HEK293 (cell line): ENCODE data around the gene ATP2B3.

Experiments used
- SETDB1 ChIP-seq: IDR thresholded peaks from one replicate; pipeline ENCODE4 v1.6.1; 2017; ENCODE audit warnings: mild to moderate bottlenecking, low read length, moderate library complexity, mixed read lengths; ENCODE audit not compliant: insufficient read length
- ZBTB7A ChIP-seq: fragments of 450-650 bp; formaldehyde crosslinking; IDR thresholded peaks from 2 replicates; pipeline ENCODE4 v1.5.1; 2016; ENCODE audit warnings: low read depth, missing biosample characterization, missing genetic modification characterization
- ZNF211 ChIP-seq: fragments of 450-650 bp; formaldehyde crosslinking; IDR thresholded peaks from 2 replicates; pipeline ENCODE4 v1.5.1; 2016; ENCODE audit warnings: low read depth, missing biosample characterization, missing genetic modification characterization
- ZNF274 ChIP-seq, 2 experiments: fragments of 200-500 bp in 1 of 2; fragments of 450-650 bp in 1 of 2; sonication (Bioruptor generic) in 1 of 2; formaldehyde crosslinking in 1 of 2; IDR thresholded peaks; 2 replicates each; pipeline versions ENCODE4 v1.5.1 to v1.6.1; 2014 to 2016; ENCODE audit warnings: borderline replicate concordance in 1 of 2, inconsistent platforms in 1 of 2, low read length in 1 of 2, missing biosample characterization in 1 of 2, missing genetic modification characterization in 1 of 2
- ZNF416 ChIP-seq: fragments of 450-650 bp; formaldehyde crosslinking; IDR thresholded peaks from 2 replicates; pipeline ENCODE4 v1.5.1; 2016; ENCODE audit warnings: missing biosample characterization, missing genetic modification characterization
- ZNF423 ChIP-seq: fragments of 450-650 bp; formaldehyde crosslinking; IDR thresholded peaks from 2 replicates; pipeline ENCODE4 v1.5.1; 2016; ENCODE audit warnings: missing biosample characterization, missing genetic modification characterization
- ZNF473 ChIP-seq: fragments of 450-650 bp; formaldehyde crosslinking; IDR thresholded peaks from 2 replicates; pipeline ENCODE4 v1.5.1; 2017; ENCODE audit warnings: missing biosample characterization, missing genetic modification characterization
- TF ChIP-seq, protein P1 (sequence below): fragments of 450-650 bp; formaldehyde crosslinking; IDR thresholded peaks from 2 replicates; pipeline ENCODE4 v1.5.1; 2016; ENCODE audit warnings: missing biosample characterization, missing genetic modification characterization
- TF ChIP-seq, protein P2 (sequence below): fragments of 450-650 bp; formaldehyde crosslinking; IDR thresholded peaks from 2 replicates; pipeline ENCODE4 v1.5.1; 2017; ENCODE audit warnings: missing biosample characterization, missing genetic modification characterization
- TF ChIP-seq, protein P3 (sequence below): fragments of 450-650 bp; formaldehyde crosslinking; IDR thresholded peaks from 2 replicates; pipeline ENCODE4 v1.5.1; 2016; ENCODE audit warnings: missing biosample characterization, missing genetic modification characterization

DNA sequence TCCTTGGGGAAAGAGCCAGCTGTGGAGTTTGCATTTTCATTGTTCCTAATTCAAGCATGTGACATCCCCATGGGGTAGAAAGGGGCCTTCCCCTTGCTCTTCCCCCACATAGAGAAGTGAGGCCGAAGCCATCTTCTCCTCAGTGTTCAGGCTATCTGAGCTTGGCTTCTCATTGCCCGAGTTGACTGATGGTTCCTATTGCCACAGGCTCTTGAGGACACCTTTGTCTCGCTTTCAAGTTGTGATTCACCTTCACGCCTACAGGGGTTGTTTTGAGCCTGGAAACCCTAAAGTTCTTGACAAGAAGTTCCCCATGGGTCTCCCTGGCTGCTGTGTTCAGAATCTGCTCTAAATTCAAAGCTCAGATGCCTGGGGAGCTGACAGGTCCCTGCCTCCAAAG lies 56.5 kb downstream of the ATP2B3 start:
- no peak for TF ChIP-seq ZNF423 (tag by site-specific recombination)
- TF ChIP-seq, protein P1, sequence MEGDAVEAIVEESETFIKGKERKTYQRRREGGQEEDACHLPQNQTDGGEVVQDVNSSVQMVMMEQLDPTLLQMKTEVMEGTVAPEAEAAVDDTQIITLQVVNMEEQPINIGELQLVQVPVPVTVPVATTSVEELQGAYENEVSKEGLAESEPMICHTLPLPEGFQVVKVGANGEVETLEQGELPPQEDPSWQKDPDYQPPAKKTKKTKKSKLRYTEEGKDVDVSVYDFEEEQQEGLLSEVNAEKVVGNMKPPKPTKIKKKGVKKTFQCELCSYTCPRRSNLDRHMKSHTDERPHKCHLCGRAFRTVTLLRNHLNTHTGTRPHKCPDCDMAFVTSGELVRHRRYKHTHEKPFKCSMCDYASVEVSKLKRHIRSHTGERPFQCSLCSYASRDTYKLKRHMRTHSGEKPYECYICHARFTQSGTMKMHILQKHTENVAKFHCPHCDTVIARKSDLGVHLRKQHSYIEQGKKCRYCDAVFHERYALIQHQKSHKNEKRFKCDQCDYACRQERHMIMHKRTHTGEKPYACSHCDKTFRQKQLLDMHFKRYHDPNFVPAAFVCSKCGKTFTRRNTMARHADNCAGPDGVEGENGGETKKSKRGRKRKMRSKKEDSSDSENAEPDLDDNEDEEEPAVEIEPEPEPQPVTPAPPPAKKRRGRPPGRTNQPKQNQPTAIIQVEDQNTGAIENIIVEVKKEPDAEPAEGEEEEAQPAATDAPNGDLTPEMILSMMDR, result no peak
- no peak for TF ChIP-seq ZBTB7A
- TF ChIP-seq SETDB1, result no peak
- no peak for TF ChIP-seq ZNF473 (tag by site-specific recombination)
- TF ChIP-seq, protein P2, sequence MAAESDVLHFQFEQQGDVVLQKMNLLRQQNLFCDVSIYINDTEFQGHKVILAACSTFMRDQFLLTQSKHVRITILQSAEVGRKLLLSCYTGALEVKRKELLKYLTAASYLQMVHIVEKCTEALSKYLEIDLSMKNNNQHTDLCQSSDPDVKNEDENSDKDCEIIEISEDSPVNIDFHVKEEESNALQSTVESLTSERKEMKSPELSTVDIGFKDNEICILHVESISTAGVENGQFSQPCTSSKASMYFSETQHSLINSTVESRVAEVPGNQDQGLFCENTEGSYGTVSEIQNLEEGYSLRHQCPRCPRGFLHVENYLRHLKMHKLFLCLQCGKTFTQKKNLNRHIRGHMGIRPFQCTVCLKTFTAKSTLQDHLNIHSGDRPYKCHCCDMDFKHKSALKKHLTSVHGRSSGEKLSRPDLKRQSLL (tag by site-specific recombination), result no peak
- no peak for TF ChIP-seq ZNF416
- no peak for TF ChIP-seq ZNF274 (IDR thresholded peaks at IDR 0.05; ENCODE audit: low read length)
- TF ChIP-seq ZNF274 (tag by site-specific recombination; IDR thresholded peaks at IDR 0.05; ENCODE audit: borderline replicate concordance), result no peak
- TF ChIP-seq, protein P3, sequence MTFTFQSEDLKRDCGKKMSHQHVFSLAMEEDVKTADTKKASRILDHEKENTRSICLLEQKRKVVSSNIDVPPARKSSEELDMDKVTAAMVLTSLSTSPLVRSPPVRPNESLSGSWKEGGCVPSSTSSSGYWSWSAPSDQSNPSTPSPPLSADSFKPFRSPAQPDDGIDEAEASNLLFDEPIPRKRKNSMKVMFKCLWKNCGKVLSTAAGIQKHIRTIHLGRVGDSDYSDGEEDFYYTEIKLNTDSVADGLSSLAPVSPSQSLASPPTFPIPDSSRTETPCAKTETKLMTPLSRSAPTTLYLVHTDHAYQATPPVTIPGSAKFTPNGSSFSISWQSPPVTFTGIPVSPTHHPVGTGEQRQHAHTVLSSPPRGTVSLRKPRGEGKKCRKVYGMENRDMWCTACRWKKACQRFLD (tag by site-specific recombination), result no peak
- no peak for TF ChIP-seq ZNF211 (tag by site-specific recombination)
